Measurements from ENCODE around the gene ALCAM.
"Not testable (repeated sequence)": the region's sequence is repeated elsewhere in the genome, so short reads cannot be mapped to it uniquely, and the experiment has no call there.

Gene ALCAM

GRCh38 chr3:105603516-105603915 is 236.8 kb downstream of the ALCAM start:
- not testable (repeated sequence) for DNase-seq

- DNase-seq = no peak
Measured at GRCh38 chr3:105606016-105606415, 239.3 kb downstream of the ALCAM start.

- no peak for DNase-seq
Measured at GRCh38 chr3:105608623-105609022, 241.9 kb downstream of the ALCAM start.

- no peak for DNase-seq
Measured at GRCh38 chr3:105610473-105610872, 243.8 kb downstream of the ALCAM start.

GRCh38 chr3:105611304-105612192 is 244.8 kb downstream of the ALCAM start:
- DNase-seq = no peak

- no peak for DNase-seq
Measured at GRCh38 chr3:105613120-105613519, 246.4 kb downstream of the ALCAM start.

GRCh38 chr3:105614288-105615030 is 247.8 kb downstream of the ALCAM start:
- DNase-seq = peak; percentile 72

- no peak for DNase-seq
Measured at GRCh38 chr3:105615814-105616213, 249.1 kb downstream of the ALCAM start.

GRCh38 chr3:105616374-105617121 is 249.8 kb downstream of the ALCAM start:
- no peak for DNase-seq

GRCh38 chr3:105618556-105618955 is 251.8 kb downstream of the ALCAM start:
- DNase-seq = no peak

GRCh38 chr3:105619651-105620050 is 252.9 kb downstream of the ALCAM start:
- DNase-seq = no peak

GRCh38 chr3:105620236-105620635 is 253.5 kb downstream of the ALCAM start:
- no peak for DNase-seq

- DNase-seq = no peak
Measured at GRCh38 chr3:105622169-105622568, 255.5 kb downstream of the ALCAM start.

All from hematopoietic multipotent progenitor cell treated with erythropoietin and hydrocortisone succinate and interleukin-3 and kit ligand, for 8 days (in vitro differentiated cells).